22Rv1 (cell line): Measurements from ENCODE around the gene GSG1L.

Experiments used
- CTCF ChIP-seq: fragments of 450-650 bp; IDR thresholded peaks from 2 replicates; pipeline ENCODE4 v1.5.1; 2017; ENCODE audit warnings: mild to moderate bottlenecking
- ZFX ChIP-seq: fragments of 450-650 bp; IDR thresholded peaks from 2 replicates; pipeline ENCODE4 v1.6.1; 2017; ENCODE audit warnings: antibody characterized with exemption, borderline replicate concordance

- no peak for TF ChIP-seq CTCF
- TF ChIP-seq ZFX: no peak
These were observed 11.0 kb downstream of the GSG1L start for GRCh38 chr16:28052274-28053128.
